ENCODE measurements around the gene OR1B1. TPM values are rescaled to one million over a fixed set of nuclear protein-coding genes. Genes with fewer than 3 reads are reported as not detected.

The OR1B1 gene
- total RNA-seq, 4 donors from 2014 or later: not detected

DNA sequence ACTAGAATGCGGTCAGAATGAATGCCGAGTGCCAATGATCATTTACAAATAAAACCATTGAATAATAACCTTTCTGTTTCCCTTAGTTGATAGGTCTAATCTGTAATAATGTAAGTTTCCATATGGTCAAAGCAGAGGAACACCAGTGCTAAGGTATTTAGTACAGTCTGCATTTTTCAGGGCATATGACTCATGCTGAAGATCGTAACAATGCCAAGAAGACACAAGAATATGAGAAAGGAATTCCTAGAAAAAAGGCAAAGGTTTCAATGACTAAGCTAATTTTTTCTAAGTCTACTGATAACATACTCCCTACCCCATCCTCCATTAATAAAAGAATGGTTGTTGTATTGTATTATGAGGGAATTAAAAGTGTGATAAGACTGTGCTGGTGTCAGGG is 77.1 kb downstream of the OR1B1 start:
- DNase-seq (ENCODE audit: low spot score in 2 of 2): no peak
- no peak for TF ChIP-seq POLR2A (IDR thresholded peaks at IDR 0.05)
- no peak for TF ChIP-seq CTCF (IDR thresholded peaks at IDR 0.05)
- no peak overlapping the region for H3K4me3 ChIP-seq (ENCODE audit: low read depth, poor library complexity, severe bottlenecking)
- WGBS, 2 donors: 76 to 79% methylated on average over 3 of the region's 3 CpGs
- intact Hi-C loops (cut with DNase I; ENCODE audit: low total_unique reads): no loop called here

DNA sequence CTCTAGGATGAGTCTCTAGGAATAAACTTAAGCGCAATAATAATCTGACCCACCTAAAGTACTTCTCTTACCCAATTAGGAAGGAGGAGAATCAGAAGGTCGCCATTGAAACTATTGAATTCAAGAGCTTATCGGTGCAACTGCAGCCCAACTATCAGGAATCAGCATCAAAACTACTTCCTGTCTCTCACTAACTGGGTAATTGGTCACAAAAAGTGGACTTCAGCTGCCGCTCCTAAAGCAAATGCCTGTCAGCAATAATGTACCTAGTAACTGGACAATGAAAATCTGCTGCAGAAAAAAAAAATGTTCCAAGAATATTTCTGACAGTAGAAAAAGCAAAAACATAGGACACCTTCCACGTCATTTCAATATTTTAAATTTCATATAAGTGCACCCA is 77.6 kb downstream of the OR1B1 start:
- WGBS, 2 donors: 70 to 82% methylated on average over 5 of the region's 5 CpGs
- intact Hi-C loops (cut with DNase I; ENCODE audit: low total_unique reads): no loop called here
- TF ChIP-seq CTCF (IDR thresholded peaks at IDR 0.05) (no peak), POLR2A (IDR thresholded peaks at IDR 0.05) (no peak)
- DNase-seq (ENCODE audit: low spot score in 2 of 2): no peak
- no peak overlapping the region for H3K4me3 ChIP-seq (ENCODE audit: low read depth, poor library complexity, severe bottlenecking)

Other genes with a start within 250 kb of the OR1B1 start
- not detected for gene OR1J1, start 179.7 kb downstream of the OR1B1 start, total RNA-seq
- not detected for gene OR1J2, start 146.8 kb downstream of the OR1B1 start, total RNA-seq
- gene OR1J4, start 138.5 kb downstream of the OR1B1 start, total RNA-seq: under 1 TPM in 1 of 4 donors, not detected in 3; 0.29 TPM
- not detected for gene OR1N1, start 130.3 kb downstream of the OR1B1 start, total RNA-seq
- gene OR1N2, start 104.5 kb downstream of the OR1B1 start, total RNA-seq: not detected
- gene OR1L8, start 74.2 kb downstream of the OR1B1 start, total RNA-seq: not detected
- not detected for gene OR1Q1, start 42.9 kb downstream of the OR1B1 start, total RNA-seq
- gene OR1L1, start 4.1 kb upstream of the OR1B1 start, total RNA-seq: not detected
- not detected for gene OR1L3, start 17.5 kb upstream of the OR1B1 start, total RNA-seq
- gene OR1L4, start 66.4 kb upstream of the OR1B1 start, total RNA-seq: not detected
- not detected for gene OR1L6, start 84.7 kb upstream of the OR1B1 start, total RNA-seq
- gene OR5C1, start 131.3 kb upstream of the OR1B1 start, total RNA-seq: not detected
- under 1 TPM in 1 of 4 donors, not detected in 3; 0.66 TPM for gene OR1K1, start 142.5 kb upstream of the OR1B1 start, total RNA-seq
- gene PDCL, start 171.0 kb upstream of the OR1B1 start, total RNA-seq: 10 to 100 TPM; 13.3 to 16.6 (median 15.9) TPM
- 10 to 100 TPM; 24.2 to 30.9 (median 27.1) TPM for gene RC3H2, start 247.7 kb upstream of the OR1B1 start, total RNA-seq